Liver (tissue), 3 donors: Measurements from ENCODE around the gene NKAIN2.

Experiments
- GABPA ChIP-seq, 2 donors: IDR thresholded peaks in 1 of 2; conservative IDR thresholded peaks in 1 of 2; 2 replicates each; pipeline ENCODE4 v1.6.1; 2016; ENCODE audit warnings: antibody characterized with exemption in 2 of 2, mild to moderate bottlenecking in 1 of 2, moderate library complexity in 1 of 2
- JUND ChIP-seq, 2 donors: IDR thresholded peaks; 2 replicates each; pipeline ENCODE4 v1.6.1; 2016; ENCODE audit warnings: antibody characterized with exemption in 2 of 2
- RXRA ChIP-seq, 2 donors: IDR thresholded peaks; 2 replicates each; pipeline ENCODE4 v1.6.1; 2017 to 2018; ENCODE audit warnings: antibody characterized with exemption in 2 of 2, mild to moderate bottlenecking in 1 of 2
- SP1 ChIP-seq: IDR thresholded peaks from 2 replicates; pipeline ENCODE4 v1.6.1; 2018; ENCODE audit warnings: antibody characterized with exemption, mild to moderate bottlenecking
- TAF1 ChIP-seq: conservative IDR thresholded peaks from 2 replicates; pipeline ENCODE4 v1.6.1; 2016; ENCODE audit warnings: antibody characterized with exemption, mild to moderate bottlenecking
- YY1 ChIP-seq: IDR thresholded peaks from 2 replicates; pipeline ENCODE4 v1.6.1; 2016; ENCODE audit warnings: antibody characterized with exemption, mild to moderate bottlenecking
- TF ChIP-seq, protein P1 (sequence below): fragments of 150-350 bp; IDR thresholded peaks from 2 replicates; pipeline ENCODE4 v1.5.1; 2017; ENCODE audit warnings: improper control_type of control experiment, low read depth, low read length; ENCODE audit not compliant: missing input control
- TF ChIP-seq, protein P2 (sequence below): IDR thresholded peaks from 2 replicates; pipeline ENCODE4 v1.6.1; 2016; ENCODE audit warnings: antibody characterized with exemption
- TF ChIP-seq, protein P3 (sequence below): IDR thresholded peaks from 2 replicates; pipeline ENCODE4 v1.6.1; 2016; ENCODE audit warnings: antibody characterized with exemption
- donor health status: healthy.
- donor health status: healthy.

DNA sequence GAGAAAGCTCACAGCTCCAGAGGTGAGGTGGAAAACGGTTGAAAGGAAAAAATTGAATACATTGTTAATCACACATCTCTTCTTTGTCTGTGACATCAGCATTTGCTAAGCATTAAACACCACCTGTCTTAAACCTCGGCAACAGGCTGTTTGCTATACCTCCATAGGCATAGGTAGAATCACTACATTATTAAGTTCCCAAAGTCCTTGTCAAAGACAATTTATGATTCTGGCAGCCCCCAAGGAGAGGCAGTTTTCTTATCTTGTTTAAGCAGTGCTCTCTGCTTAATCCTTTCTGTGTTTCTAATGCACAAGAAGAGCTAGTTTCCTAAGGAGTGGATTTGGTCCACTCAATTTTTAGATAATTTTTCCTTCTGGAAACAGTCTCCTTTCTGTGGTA, 249.7 kb downstream of the NKAIN2 start:
- TF ChIP-seq, protein P1, sequence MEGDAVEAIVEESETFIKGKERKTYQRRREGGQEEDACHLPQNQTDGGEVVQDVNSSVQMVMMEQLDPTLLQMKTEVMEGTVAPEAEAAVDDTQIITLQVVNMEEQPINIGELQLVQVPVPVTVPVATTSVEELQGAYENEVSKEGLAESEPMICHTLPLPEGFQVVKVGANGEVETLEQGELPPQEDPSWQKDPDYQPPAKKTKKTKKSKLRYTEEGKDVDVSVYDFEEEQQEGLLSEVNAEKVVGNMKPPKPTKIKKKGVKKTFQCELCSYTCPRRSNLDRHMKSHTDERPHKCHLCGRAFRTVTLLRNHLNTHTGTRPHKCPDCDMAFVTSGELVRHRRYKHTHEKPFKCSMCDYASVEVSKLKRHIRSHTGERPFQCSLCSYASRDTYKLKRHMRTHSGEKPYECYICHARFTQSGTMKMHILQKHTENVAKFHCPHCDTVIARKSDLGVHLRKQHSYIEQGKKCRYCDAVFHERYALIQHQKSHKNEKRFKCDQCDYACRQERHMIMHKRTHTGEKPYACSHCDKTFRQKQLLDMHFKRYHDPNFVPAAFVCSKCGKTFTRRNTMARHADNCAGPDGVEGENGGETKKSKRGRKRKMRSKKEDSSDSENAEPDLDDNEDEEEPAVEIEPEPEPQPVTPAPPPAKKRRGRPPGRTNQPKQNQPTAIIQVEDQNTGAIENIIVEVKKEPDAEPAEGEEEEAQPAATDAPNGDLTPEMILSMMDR = no peak
- TF ChIP-seq YY1 = no peak
- TF ChIP-seq, protein P2, sequence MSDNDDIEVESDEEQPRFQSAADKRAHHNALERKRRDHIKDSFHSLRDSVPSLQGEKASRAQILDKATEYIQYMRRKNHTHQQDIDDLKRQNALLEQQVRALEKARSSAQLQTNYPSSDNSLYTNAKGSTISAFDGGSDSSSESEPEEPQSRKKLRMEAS = no peak
- no peak for TF ChIP-seq JUND (IDR thresholded peaks at IDR 0.05)
- no peak for TF ChIP-seq TAF1
- TF ChIP-seq, protein P3, sequence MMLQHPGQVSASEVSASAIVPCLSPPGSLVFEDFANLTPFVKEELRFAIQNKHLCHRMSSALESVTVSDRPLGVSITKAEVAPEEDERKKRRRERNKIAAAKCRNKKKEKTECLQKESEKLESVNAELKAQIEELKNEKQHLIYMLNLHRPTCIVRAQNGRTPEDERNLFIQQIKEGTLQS = no peak
- TF ChIP-seq RXRA (IDR thresholded peaks at IDR 0.05) = no peak
- TF ChIP-seq SP1 = no peak
- TF ChIP-seq GABPA (IDR thresholded peaks at IDR 0.05 in 1 of 2, conservative IDR thresholded peaks at IDR 0.05 in 1 of 2) = no peak
